Frontal cortex (tissue), 4 donors: ENCODE data around the gene ANKRD33. TPM values are rescaled to one million over a fixed set of nuclear protein-coding genes. Genes with fewer than 3 reads are reported as not detected.

ENCODE experiments used
- DNase-seq, 2 donors: peaks; one replicate each; pipeline ENCODE4 v3.0.0; 2012; ENCODE audit warnings: low spot score in 2 of 2
- FAIRE-seq: peaks from 2 replicates; lab custom pipeline; 2012; peaks lifted over from hg19 to GRCh38; lab: Jason Lieb, UNC
- total RNA-seq: library from RNA; depleted of rRNA; stranded (reverse); fragments of >200 nt; gene quantifications from one replicate; pipeline ENCODE4 v1.2.3, GENCODE V29; 2014
- donor health status: control.
- donor health status: control.
- donor health status: control.

The ANKRD33 gene
- total RNA-seq, 1 donor from 2014 or later: not detected

DNA sequence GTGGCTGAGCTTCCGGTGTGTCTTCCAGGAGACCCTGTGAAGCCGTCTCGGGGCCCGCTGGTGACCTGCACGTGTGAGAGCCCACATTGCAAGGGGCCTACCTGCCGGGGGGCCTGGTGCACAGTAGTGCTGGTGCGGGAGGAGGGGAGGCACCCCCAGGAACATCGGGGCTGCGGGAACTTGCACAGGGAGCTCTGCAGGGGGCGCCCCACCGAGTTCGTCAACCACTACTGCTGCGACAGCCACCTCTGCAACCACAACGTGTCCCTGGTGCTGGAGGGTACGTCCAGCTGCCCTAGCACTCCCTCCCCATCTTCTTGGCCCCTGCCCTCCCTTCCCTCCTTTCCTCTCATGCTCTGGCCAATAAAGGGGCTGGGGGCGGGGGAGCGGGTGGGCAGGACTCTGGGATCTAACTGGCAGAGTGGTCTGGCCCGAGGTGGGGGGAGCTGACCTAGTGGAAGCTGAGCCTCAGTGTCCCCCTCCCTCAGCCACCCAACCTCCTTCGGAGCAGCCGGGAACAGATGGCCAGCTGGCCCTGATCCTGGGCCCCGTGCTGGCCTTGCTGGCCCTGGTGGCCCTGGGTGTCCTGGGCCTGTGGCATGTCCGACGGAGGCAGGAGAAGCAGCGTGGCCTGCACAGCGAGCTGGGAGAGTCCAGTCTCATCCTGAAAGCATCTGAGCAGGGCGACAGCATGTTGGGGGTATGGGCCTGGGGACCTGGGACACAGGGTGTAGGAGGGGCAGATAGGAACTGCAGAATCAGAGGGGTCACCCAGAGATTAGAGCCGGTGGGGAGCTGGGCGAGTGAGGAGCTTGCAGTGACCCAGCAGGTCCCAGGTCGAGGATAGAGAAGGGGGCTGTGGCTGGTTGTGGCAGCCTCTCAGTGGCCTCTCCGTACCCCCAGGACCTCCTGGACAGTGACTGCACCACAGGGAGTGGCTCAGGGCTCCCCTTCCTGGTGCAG lies 25.4 kb downstream of the ANKRD33 start:
- FAIRE-seq (no peak), DNase-seq (no peak)

- FAIRE-seq (no peak), DNase-seq (no peak)
These were observed 26.4 kb downstream of the ANKRD33 start for GRCh38 chr12:51914034-51914923.

DNA sequence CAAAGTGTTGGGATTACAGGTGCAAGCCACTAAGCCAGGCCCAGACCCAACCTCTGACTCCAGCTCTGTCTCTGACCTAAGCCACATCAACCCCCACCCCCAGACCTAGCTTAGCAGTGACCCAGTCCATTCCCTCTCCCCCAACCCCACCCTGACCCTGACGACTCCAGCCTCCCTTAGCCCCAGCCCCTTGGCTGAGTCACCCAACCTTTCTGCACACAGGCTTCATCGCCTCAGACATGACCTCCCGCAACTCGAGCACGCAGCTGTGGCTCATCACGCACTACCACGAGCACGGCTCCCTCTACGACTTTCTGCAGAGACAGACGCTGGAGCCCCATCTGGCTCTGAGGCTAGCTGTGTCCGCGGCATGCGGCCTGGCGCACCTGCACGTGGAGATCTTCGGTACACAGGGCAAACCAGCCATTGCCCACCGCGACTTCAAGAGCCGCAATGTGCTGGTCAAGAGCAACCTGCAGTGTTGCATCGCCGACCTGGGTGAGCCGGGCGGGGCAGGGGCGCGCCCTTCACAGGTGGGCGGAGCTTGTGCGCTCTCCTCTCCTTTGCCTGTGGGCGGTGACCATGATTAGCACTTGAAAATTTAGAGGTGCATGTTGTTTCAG lies 27.2 kb downstream of the ANKRD33 start:
- DNase-seq: no peak
- no peak for FAIRE-seq

DNA sequence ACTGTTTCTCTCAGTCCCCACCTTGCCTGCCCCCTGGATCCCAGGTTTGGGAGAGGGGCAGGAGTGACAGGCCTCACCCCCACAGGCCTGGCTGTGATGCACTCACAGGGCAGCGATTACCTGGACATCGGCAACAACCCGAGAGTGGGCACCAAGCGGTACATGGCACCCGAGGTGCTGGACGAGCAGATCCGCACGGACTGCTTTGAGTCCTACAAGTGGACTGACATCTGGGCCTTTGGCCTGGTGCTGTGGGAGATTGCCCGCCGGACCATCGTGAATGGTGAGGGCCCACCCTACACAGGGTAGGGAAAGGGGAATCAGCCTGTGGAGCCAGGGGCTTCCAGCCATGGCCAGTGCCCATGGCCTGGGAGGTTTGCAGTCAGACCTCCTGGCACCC lies 28.0 kb downstream of the ANKRD33 start:
- FAIRE-seq (no peak), DNase-seq (no peak)

- DNase-seq: no peak
- no peak for FAIRE-seq
These were observed 29.2 kb downstream of the ANKRD33 start for GRCh38 chr12:51917041-51917590.

DNA sequence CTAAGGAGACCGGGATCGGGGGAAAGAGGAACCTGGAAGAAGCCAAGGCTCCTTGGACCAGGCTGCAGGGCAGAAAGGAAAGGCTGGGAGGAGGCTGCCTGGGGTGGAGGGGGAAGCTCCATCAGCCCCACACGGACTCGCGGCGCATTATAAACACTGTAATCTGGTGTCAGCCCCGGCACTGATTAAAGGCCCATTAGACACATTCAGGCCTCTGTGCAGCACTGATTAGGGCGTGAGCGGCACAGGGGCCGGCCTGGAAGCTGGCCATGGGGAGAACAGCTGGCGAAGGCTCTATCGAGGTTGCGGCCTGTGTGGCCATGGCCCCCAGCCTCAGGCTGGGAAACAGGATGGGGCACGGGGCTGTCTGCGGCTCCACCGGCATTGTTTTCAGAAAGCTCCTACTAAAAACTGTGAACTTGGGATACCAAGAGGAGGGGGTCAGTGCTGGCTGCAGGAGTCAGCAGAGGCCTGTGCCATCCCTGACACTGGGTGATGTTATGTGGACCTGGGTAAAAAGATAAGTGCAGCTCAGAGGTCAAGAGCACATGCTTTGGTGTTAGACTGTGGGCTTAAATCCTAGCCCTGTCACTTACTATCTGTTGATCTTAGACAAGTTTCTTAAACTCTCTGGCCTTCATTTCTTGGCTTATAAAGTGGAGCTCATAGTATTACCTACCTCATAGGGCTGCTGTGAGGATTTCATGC lies 30.0 kb downstream of the ANKRD33 start:
- no peak for DNase-seq

DNA sequence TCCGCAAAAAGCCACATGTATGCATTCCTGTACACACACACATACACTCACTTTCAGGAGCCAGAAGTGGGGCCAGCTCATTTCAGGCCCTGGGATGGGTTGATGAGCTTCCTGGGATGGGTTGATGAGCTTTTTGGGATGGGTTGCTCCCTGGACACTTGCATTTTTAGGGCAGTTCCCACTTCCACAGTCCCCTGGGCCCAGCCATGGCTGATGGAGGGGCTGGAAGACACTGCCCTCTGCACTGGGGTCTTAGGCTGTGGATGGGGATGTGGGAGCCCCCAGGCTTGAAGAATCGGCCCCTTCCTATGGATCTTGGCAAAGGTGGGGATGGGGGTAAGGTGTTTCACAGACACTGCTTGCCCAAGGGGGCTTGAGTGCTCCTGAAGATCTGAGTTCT lies 32.1 kb downstream of the ANKRD33 start:
- no peak for FAIRE-seq
- no peak for DNase-seq

More for the DNA sequence above, 30.0 kb downstream of the ANKRD33 start:
- no peak for FAIRE-seq

DNA sequence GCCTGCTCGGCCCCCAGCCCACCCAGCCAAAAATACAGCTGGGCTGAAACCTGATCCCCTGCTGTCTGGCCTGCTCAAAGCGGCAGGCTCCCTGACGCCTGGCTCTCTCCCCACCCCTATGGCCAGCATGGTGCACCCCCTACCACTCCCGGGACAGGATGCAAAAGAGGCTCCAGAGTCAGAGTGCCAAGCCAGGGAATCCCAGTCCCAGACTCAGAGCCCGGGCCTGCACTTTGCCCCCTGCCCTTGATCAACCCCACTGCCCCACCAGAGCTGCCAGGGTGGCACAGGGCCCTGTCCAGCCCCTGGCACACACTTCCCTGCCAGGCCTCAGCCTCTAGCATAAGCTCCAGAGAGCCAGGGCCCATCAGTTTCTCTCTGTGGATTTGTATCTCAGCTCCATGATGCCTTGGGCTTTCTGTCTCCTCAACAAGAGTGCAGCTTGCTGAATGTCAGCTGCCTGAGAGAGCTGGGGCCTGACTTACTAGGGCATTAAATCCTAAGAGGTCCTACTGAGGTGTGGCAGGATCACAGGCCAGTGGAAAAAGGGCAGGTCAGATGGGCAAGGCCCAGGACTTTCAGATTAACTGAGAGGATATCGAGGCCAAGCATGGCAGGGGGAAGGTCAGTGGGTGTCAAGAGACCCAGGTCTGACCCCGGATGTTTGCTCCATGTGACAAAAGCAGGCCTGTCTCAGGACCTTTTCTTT lies 33.3 kb downstream of the ANKRD33 start:
- no peak for DNase-seq
- no peak for FAIRE-seq

DNA sequence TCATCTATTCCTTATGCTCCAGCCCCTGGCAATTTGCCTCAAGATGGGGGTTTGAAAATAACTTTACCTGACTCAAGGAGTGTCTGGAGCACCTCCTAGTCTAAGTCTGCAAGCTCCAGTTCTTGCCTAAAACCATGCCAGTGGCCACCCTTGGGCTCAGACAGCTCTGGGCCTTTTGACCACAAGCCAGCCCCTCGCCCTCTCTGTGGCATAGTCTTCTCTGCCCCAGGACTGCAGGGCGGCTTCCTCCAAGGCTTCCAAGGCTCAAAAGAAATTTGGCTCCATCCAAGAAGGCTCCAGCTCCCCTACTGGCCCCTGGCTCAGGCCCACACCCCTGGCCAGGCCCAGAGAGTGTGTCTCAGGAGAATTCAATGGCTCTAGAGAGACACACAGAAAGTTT lies 34.2 kb downstream of the ANKRD33 start:
- FAIRE-seq: no peak

GRCh38 chr12:51922762-51923505 lies 35.0 kb downstream of the ANKRD33 start:
- FAIRE-seq: no peak

More for the DNA sequence above, 34.2 kb downstream of the ANKRD33 start:
- no peak for DNase-seq

DNA sequence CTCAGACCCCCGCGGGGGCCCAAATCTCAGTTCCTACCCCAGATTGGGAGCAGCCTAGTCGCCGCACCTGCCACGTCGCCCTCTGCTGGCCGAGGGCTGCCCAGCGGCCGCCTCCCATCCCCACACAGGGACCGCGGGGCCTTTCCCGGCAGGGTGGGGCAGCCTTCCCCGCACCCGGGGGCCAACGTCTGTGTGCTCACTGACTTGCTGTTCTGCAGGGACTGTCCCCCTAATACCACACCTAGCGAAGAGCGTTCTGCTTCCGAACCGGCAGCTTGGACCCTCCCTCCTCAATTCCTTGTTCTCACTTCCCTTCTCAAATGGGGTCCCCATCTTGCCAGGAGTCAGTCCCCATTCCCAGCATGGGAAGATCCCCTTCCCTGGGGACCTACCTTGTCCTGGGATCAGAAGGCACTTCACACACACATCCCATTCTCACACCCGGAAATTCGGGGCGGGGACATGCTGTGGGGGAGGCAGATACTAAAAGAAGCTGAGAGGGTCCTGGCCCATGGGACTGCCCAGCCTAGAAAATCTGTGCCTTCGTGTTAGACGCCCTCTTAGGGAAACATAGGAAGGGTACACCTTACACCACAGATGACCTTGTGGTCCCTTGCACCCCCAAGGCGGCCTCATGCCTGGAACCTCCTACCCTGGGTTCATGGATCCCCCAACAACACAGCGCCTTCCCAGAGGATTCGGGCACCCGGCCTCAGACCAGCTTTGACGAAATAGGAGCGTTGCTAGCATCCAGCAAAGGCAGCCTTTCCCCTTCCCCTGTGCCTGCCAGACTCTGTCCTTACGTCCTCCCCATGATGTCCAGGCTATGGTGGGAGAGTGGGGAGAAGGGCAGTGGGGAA lies 35.8 kb downstream of the ANKRD33 start:
- DNase-seq: no peak
- no peak for FAIRE-seq

More at GRCh38 chr12:51922762-51923505, 35.0 kb downstream of the ANKRD33 start:
- DNase-seq: no peak

GRCh38 chr12:51924551-51925319 lies 36.8 kb downstream of the ANKRD33 start:
- DNase-seq: no peak
- no peak for FAIRE-seq

DNA sequence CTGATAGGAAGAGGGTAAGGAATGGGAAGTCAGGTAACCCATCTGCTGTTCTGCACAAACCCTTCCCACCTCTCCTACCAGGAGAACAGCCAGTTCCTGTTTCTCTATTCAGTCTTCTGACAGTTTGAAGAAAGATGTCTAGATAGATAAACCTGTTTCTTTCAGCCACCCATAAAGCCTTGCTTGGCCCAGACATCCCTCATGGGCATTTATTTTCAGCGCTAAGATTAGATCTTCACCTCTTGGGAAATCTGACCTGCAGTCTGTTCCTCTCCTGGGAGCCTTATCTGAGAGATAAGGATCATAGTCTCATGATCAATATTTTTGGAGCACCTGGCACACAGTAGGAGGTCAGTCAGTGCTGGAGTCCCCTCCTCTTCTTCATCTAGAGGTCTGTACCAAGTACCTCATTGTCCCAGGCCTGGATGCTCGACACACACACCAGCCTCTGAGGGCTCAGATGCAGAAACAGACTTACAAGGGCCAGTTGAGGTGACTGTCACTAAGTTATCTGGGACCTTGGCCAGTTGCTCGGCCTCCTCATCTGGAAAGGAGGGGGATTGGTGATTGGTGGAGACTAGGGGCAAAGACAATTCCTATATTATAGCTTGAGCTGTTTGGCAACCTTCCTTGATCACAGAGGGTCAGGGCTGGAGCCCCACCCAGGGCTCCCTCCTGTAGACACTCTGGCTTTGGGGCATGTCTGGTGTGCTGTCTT lies 37.6 kb downstream of the ANKRD33 start:
- DNase-seq: no peak

GRCh38 chr12:51926064-51926632 lies 38.2 kb downstream of the ANKRD33 start:
- FAIRE-seq: no peak
- no peak for DNase-seq

More for the DNA sequence above, 37.6 kb downstream of the ANKRD33 start:
- FAIRE-seq: no peak

DNA sequence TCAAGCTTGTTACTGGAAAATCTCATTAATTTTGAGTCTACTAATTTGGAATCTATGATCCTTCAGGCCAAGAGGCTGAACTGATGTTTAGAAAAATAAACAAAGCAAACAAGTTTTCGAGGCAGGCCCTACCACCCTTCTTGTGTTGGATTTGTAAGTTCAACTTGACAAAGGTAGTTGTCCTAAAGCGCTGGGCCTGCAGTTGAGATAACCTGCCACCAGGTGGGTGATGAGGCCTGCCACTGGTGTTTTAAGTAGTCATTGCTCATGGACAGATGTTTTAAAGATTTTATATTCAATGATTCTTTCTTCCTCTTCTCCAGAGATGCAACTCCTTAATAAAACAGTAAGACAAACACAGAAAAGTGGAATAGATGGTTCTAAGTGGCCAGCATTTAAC lies 38.8 kb downstream of the ANKRD33 start:
- FAIRE-seq (no peak), DNase-seq (no peak)
